Measurements from ENCODE around the gene PRLR. TPM values are rescaled to one million over a fixed set of nuclear protein-coding genes. Genes with fewer than 3 reads are reported as not detected.
A peak's percentile ranks its signal among the peaks of the same experiment; 100 is the strongest.
"Not testable (repeated sequence)": the region's sequence is repeated elsewhere in the genome, so short reads cannot be mapped to it uniquely, and the experiment has no call there.

PRLR gene
- not detected for total RNA-seq

DNA sequence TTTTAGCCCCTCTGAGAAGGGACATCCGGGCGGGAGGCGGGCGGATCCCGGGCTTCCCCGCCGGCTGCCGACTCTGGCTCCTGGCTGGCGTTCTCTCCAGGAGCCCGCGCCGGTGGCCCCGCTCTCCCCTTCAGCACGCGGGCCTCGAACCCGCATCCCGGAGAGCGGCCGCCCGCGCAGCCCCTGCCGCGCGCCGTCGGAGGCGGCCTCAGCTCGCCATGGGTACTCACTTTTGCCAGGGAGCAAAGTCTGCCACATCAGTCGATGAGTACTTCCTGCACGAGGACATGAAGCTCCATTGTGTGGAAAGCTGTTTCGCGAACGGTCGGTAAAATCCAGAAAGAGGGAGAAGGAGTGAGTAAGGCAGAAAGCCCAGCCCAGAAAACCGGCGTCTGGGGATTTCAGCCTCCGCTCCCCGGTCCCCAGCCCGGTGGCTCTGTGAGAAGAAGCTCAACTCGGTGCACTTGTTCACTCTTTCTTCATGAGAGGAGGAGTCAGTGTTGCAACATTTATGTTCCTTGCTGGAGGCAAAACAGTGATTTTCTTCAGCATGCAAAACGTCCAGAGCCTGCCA is at the start of gene PRLR:
Gene PRLR, minus strand, starts transcription at position 450 of the 574 bp plus-strand sequence. CDS start 140,867 bp downstream, outside the sequence.
- H3K27me3 Mint-ChIP-seq: peaks cover 80% of the 10 kb centered on the region
- H3K4me3 Mint-ChIP-seq: peak within 1 kb of the TSS; percentile 68
- H3K4me1 Mint-ChIP-seq: peaks cover 12% of the 10 kb centered on the region
- no peaks in the 10 kb centered on the region for H3K36me3 Mint-ChIP-seq
- no peak for DNase-seq
- H3K9me3 Mint-ChIP-seq: no peaks in the 10 kb centered on the region
- H3K27ac Mint-ChIP-seq: no peak within 1 kb of the TSS

- Mint-ChIP-seq H3K36me3 (no peaks in the 10 kb centered on the region), H3K27me3 (peaks cover 17% of the 10 kb centered on the region), H3K4me1 (no peaks in the 10 kb centered on the region), H3K4me3 (no peak overlapping the region), H3K9me3 (no peaks in the 10 kb centered on the region), H3K27ac (no peak overlapping the region)
- DNase-seq: no peak
Observed at GRCh38 chr5:35274839-35275509, 44.7 kb upstream of the PRLR start.

GRCh38 chr5:35269006-35269405 is 38.7 kb upstream of the PRLR start:
- H3K36me3 Mint-ChIP-seq: no peaks in the 10 kb centered on the region
- no peaks in the 10 kb centered on the region for H3K4me1 Mint-ChIP-seq
- H3K27ac Mint-ChIP-seq: no peak overlapping the region

GRCh38 chr5:35266276-35266675 is 36.0 kb upstream of the PRLR start:
- no peaks in the 10 kb centered on the region for H3K4me1 Mint-ChIP-seq
- H3K9me3 Mint-ChIP-seq: no peaks in the 10 kb centered on the region
- H3K4me3 Mint-ChIP-seq: no peak overlapping the region
- H3K36me3 Mint-ChIP-seq: no peaks in the 10 kb centered on the region
- H3K27me3 Mint-ChIP-seq: peaks cover 4% of the 10 kb centered on the region
- no peak for DNase-seq
- H3K27ac Mint-ChIP-seq: no peak overlapping the region

More at GRCh38 chr5:35269006-35269405, 38.7 kb upstream of the PRLR start:
- Mint-ChIP-seq H3K27me3 (peaks cover 7% of the 10 kb centered on the region), H3K9me3 (no peaks in the 10 kb centered on the region), H3K4me3 (no peak overlapping the region)
- DNase-seq: no peak

GRCh38 chr5:35264509-35264908 is 34.2 kb upstream of the PRLR start:
- Mint-ChIP-seq H3K36me3 (no peaks in the 10 kb centered on the region), H3K27me3 (peaks cover 6% of the 10 kb centered on the region), H3K9me3 (no peaks in the 10 kb centered on the region), H3K4me3 (no peak overlapping the region), H3K4me1 (no peaks in the 10 kb centered on the region), H3K27ac (no peak overlapping the region)
- DNase-seq: no peak

DNA sequence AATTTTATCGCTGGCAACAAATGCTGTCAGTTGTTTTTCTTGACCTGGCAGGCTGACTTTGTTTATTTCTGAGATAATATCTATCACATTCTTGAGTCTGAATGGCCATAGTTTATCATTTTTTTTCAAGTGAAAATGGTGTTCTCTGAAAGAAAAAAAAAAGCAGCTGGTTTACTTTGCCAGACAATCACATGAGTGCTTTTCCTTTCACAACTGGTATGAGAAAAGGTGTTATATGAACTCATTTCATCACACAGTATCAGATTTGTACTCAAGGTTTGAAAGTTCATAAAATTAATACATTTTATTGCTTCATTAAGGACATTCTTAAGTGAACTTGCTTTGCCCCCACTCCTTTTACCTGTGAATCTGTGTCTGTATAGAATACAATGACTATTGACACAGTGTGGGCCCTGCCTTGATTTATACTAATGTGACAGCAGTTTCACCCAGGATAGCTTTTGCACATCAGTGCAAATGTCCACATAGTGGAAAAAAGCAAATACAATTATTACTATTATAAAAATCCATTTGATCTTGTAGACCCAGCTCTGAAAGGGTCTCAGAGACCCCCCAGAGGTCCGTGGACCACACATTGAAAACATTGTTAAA is 33.1 kb upstream of the PRLR start:
- Mint-ChIP-seq H3K4me1 (no peaks in the 10 kb centered on the region), H3K27ac (no peak overlapping the region), H3K4me3 (no peak overlapping the region), H3K9me3 (peaks cover 2% of the 10 kb centered on the region), H3K36me3 (no peaks in the 10 kb centered on the region), H3K27me3 (peaks cover 7% of the 10 kb centered on the region)
- DNase-seq: no peak

GRCh38 chr5:35253582-35253981 is 23.3 kb upstream of the PRLR start:
- Mint-ChIP-seq H3K4me1 (peaks cover 3% of the 10 kb centered on the region), H3K36me3 (no peaks in the 10 kb centered on the region), H3K9me3 (peaks cover 15% of the 10 kb centered on the region), H3K27ac (no peak overlapping the region), H3K27me3 (no peaks in the 10 kb centered on the region), H3K4me3 (no peak overlapping the region)
- DNase-seq: no peak

DNA sequence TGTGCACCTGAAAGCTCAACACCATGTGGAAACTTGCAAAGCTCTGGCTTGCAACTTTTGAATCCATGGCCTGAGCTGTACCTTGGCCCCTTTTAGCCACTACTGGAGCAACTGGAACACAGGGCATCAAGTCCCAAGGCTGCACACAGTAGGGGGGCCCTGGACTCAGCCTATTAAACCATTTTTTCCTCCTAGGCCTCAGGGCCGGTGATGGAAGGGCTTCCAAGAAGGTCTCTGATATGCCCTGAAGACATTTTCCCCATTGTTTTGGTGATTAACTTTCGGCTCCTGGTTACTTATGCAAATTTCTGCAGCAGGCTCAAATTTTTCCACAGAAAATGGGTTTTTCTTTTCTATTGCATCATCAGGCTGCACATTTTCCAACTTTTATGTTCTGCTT is 22.7 kb upstream of the PRLR start:
- no peak overlapping the region for H3K4me3 Mint-ChIP-seq
- H3K27me3 Mint-ChIP-seq: no peaks in the 10 kb centered on the region
- peaks cover 15% of the 10 kb centered on the region for H3K9me3 Mint-ChIP-seq
- no peak overlapping the region for H3K27ac Mint-ChIP-seq
- H3K36me3 Mint-ChIP-seq: no peaks in the 10 kb centered on the region
- peaks cover 3% of the 10 kb centered on the region for H3K4me1 Mint-ChIP-seq
- no peak for DNase-seq

DNA sequence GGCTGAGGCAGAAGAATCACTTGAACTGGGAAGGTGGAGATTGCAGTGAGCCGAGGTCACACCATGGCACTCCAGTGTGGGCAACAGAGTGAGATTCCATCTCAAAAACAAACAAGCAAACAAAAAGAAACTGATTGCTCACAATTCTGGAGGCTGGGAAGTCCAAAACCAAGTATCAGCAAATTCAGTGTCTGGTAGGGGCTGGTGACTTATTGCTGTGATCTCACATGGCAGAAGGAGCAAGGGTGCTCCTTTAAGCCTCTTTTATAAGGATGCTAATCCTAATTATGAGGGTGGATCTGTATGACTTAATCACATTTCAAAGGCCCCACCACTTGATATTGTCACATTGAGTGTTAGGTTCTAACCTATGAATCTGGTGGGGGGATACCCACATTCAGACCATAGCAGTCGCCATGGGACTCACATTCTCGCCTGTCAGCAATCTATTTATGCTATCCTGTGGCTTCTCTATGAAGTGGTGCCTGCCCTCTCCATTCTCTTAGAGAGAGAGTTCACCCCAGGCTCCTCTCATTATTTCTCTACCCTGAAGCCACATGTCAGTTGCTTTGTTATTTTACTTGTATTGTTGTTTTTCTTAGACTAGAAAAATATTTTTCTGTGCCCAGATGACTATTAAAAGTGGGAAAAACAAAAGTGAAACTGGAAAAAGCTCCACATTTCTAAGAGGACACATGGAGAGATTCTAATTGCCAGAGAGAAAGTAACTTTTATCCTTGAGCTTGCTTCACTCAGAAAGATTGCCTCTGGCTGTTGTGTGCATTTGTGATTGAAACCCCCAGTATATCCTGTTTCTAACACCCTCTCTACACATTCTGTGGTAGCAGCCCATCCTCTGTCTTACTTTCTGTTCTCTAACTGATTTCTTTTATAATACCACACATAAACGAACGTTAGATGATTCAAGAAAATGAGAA is 18.8 kb upstream of the PRLR start:
- DNase-seq: no peak

GRCh38 chr5:35247648-35248034 is 17.4 kb upstream of the PRLR start:
- no peaks in the 10 kb centered on the region for H3K9me3 Mint-ChIP-seq

More for the DNA sequence above, 18.8 kb upstream of the PRLR start:
- no peak overlapping the region for H3K27ac Mint-ChIP-seq
- no peaks in the 10 kb centered on the region for H3K36me3 Mint-ChIP-seq
- peaks cover 7% of the 10 kb centered on the region for H3K9me3 Mint-ChIP-seq
- peaks cover 3% of the 10 kb centered on the region for H3K4me1 Mint-ChIP-seq
- H3K27me3 Mint-ChIP-seq: peaks cover 11% of the 10 kb centered on the region
- H3K4me3 Mint-ChIP-seq: no peak overlapping the region

GRCh38 chr5:35246900-35247647 is 16.8 kb upstream of the PRLR start:
- H3K36me3 Mint-ChIP-seq: no peaks in the 10 kb centered on the region
- H3K9me3 Mint-ChIP-seq: no peaks in the 10 kb centered on the region
- DNase-seq: no peak
- peaks cover 20% of the 10 kb centered on the region for H3K27me3 Mint-ChIP-seq
- H3K4me3 Mint-ChIP-seq: no peak overlapping the region
- H3K4me1 Mint-ChIP-seq: peaks cover 3% of the 10 kb centered on the region
- H3K27ac Mint-ChIP-seq: no peak overlapping the region

More at GRCh38 chr5:35247648-35248034, 17.4 kb upstream of the PRLR start:
- peaks cover 3% of the 10 kb centered on the region for H3K4me1 Mint-ChIP-seq
- no peak overlapping the region for H3K4me3 Mint-ChIP-seq
- H3K27ac Mint-ChIP-seq: no peak overlapping the region
- no peak for DNase-seq
- peaks cover 15% of the 10 kb centered on the region for H3K27me3 Mint-ChIP-seq
- no peaks in the 10 kb centered on the region for H3K36me3 Mint-ChIP-seq

- no peaks in the 10 kb centered on the region for H3K9me3 Mint-ChIP-seq
Observed at GRCh38 chr5:35246411-35246810, 16.1 kb upstream of the PRLR start.

GRCh38 chr5:35245371-35245770 is 15.1 kb upstream of the PRLR start:
- not testable (repeated sequence) for DNase-seq, H3K4me3 Mint-ChIP-seq
- peaks cover 20% of the 10 kb centered on the region for H3K27me3 Mint-ChIP-seq

More at GRCh38 chr5:35246411-35246810, 16.1 kb upstream of the PRLR start:
- Mint-ChIP-seq H3K4me1 (peaks cover 3% of the 10 kb centered on the region), H3K27ac (no peak overlapping the region), H3K27me3 (peaks cover 20% of the 10 kb centered on the region), H3K36me3 (no peaks in the 10 kb centered on the region), H3K4me3 (no peak overlapping the region)
- DNase-seq: no peak

DNA sequence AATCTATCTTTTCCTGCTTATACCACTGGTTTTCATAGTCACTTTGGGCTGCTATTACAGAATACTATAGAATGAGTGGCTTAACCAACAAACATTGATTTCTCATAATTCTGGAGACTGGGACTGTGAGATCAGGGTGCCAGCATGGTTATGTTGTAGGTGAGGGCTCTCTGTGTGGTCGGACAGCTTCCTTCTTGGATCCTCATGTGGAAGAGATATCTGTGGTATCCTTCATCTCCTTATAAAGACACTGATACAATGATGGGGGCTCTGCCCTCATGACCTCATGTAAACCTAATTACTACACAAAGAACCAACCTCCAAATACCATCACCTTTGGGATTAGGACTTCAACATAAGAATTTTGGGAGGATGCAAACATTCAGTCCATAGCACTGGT is 13.9 kb upstream of the PRLR start:
- H3K36me3 Mint-ChIP-seq: no peaks in the 10 kb centered on the region
- peaks cover under 1% of the 10 kb centered on the region for H3K4me1 Mint-ChIP-seq
- no peak overlapping the region for H3K4me3 Mint-ChIP-seq

More at GRCh38 chr5:35245371-35245770, 15.1 kb upstream of the PRLR start:
- H3K4me1 Mint-ChIP-seq, H3K27ac Mint-ChIP-seq, H3K9me3 Mint-ChIP-seq, H3K36me3 Mint-ChIP-seq: not testable (repeated sequence)

More for the DNA sequence above, 13.9 kb upstream of the PRLR start:
- no peak for DNase-seq
- H3K27ac Mint-ChIP-seq: no peak overlapping the region
- H3K9me3 Mint-ChIP-seq: no peaks in the 10 kb centered on the region
- H3K27me3 Mint-ChIP-seq: peaks cover 25% of the 10 kb centered on the region

All from activated naive CD8-positive, alpha-beta T cell treated with anti-CD3 and anti-CD28 coated beads for 36 hours (primary cell).